Gastroesophageal sphincter (tissue), 3 donors: ENCODE measurements around the gene ARHGAP20.

ENCODE experiments used
- CTCF ChIP-seq, 4 experiments: fragments of 200-600 bp in 2 of 4; fragments of 450-650 bp in 2 of 4; sonication (generic) in 1 of 4; IDR thresholded peaks; one replicate each; pipeline ENCODE4 v1.5.1; 2017 to 2019; ENCODE audit warnings: antibody characterized with exemption in 4 of 4, mild to moderate bottlenecking in 2 of 4, moderate library complexity in 2 of 4
- EP300 ChIP-seq: sonication (generic); formaldehyde crosslinking; IDR thresholded peaks from one replicate; pipeline ENCODE4 v1.6.1; 2017; ENCODE audit warnings: antibody characterized with exemption, mild to moderate bottlenecking
- POLR2A ChIP-seq, 2 donors: fragments of 450-650 bp; IDR thresholded peaks; one replicate each; pipeline ENCODE4 v1.6.1; 2017; ENCODE audit warnings: antibody characterized with exemption in 2 of 2, mild to moderate bottlenecking in 2 of 2, moderate library complexity in 1 of 2
- POLR2AphosphoS5 ChIP-seq: sonication (generic); formaldehyde crosslinking; IDR thresholded peaks from one replicate; pipeline ENCODE4 v1.6.1; 2017; ENCODE audit warnings: antibody characterized with exemption

GRCh38 chr11:110631551-110631950 lies 80.7 kb downstream of the ARHGAP20 start:
- TF ChIP-seq POLR2AphosphoS5 (no peak), CTCF (IDR thresholded peaks at IDR 0.05) (no peak), POLR2A (IDR thresholded peaks at IDR 0.05) (no peak), EP300 (no peak)
